PFSK-1 (cell line): Measurements from ENCODE around the gene FKBP8. TPM values are rescaled to one million over a fixed set of nuclear protein-coding genes. Genes with fewer than 3 reads are reported as not detected.

Experiments
- FOXP2 ChIP-seq: optimal IDR thresholded peaks from 2 replicates; pipeline ENCODE3; 2011; ENCODE audit warnings: borderline replicate concordance, control low read depth, inconsistent platforms; ENCODE audit not compliant: insufficient read depth; ENCODE audit errors: extremely low read length, extremely low read depth
- POLR2AphosphoS5 ChIP-seq: IDR thresholded peaks from 2 replicates; pipeline ENCODE4 v1.6.1; 2012; ENCODE audit warnings: low read depth, mild to moderate bottlenecking, control low read depth, low read length, moderate library complexity
- SIN3A ChIP-seq: IDR thresholded peaks from 2 replicates; pipeline ENCODE4 v1.6.1; 2012; ENCODE audit warnings: mild to moderate bottlenecking, low read length, moderate library complexity, borderline replicate concordance; ENCODE audit not compliant: insufficient read depth
- TAF1 ChIP-seq: IDR thresholded peaks from 2 replicates; pipeline ENCODE4 v1.6.1; 2012; ENCODE audit warnings: low read length, control low read depth, borderline replicate concordance; ENCODE audit not compliant: insufficient read depth
- polyA plus RNA-seq: library from polyadenylated mRNA; unstranded; fragments of >200 nt; gene quantifications from one replicate; pipeline ENCODE4 v1.2.1, GENCODE V29; 2012; ENCODE audit warnings: low read depth, missing spikeins; ENCODE audit not compliant: insufficient read length
- TF ChIP-seq, protein P1 (sequence below), 2 experiments: IDR thresholded peaks; 2 replicates each; pipeline versions ENCODE4 v1.6.1 to v1.8.0; 2011 to 2012; ENCODE audit warnings: low read depth in 2 of 2, low read length in 2 of 2, control low read depth in 1 of 2, inconsistent platforms in 1 of 2, mild to moderate bottlenecking in 1 of 2, moderate library complexity in 1 of 2; ENCODE audit not compliant: insufficient read depth in 1 of 2

Gene FKBP8
- polyA plus RNA-seq: 563 TPM

DNA sequence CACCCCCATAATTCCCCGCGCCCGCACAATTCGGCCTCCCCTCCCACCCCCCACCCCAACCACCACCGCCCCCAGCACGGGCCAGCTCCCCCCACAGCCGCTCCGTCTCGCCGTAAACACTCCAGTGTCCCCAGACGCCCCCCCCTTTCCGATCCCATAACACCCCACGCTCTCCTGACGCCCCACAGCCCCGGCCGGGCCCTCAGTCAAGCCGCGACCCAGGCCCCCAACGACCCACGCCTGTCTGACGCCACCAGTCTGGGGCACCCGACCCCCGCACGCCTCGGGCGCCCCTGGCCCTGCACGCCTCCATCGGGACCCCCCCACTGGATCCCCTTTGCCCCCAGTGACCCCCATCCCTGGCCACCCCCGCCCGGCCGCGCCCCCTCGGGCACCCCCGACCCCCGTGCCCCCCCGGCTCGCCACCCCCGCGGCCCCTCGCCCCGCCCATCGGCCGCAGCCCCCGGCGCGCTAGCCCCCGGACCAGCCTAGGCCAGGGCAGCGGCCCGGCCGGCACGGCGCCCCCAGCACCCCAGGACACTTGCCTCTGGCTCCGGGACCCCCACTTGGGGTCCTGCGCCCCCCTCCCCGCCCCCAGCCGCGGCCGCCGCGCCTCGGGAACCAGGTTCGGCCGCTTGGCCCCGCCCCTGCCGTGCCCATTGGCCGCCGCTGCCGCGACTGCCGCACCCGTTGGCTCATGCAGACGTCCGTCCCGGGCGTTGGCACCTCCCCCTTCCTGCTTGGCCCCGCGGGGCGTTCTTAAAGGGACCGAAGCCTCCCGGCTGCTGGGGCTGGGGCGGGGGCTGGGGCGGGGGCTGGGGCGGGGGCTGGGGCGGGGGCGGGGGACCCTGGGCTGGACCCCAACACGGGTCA is at the start of gene FKBP8:
TSS of gene FKBP8 (minus strand) at position 633 of the 873 bp plus-strand sequence. CDS start 1,603 bp downstream, outside the sequence.
- TF ChIP-seq FOXP2 (peak; percentile 71), TAF1 (no peak)

DNA sequence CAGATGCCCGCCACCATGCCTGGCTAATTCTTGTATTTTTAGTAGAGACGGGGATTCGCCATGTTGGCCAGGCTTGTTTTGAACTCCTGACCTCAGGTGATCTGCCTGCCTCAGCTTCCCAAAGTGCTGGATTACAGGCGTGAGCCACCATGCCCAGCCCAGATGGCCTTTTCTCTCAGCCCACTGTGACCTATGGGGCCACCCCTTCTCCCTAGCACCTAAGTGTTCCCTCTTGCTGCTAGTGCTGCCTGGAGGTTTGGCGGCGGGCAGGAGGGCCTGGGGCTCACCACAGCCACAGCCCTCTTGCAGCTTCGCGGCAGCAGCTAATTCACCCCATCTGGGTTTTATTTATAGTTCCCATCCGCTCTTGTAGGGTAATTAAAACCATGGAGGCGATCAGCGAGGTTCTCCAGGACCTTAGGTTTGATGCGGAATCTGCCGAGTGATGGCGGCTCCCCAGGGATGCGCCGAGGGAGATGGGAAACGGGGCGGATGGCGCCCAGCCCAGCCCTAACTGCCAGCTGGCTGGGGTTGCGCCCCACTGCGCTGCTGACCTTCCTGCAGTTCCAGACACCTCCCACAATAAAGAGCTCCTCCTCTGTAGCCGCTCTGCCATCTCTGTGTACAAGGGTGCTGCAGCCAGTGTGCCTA is 48.5 kb upstream of the FKBP8 start:
- TF ChIP-seq TAF1 (no peak), POLR2AphosphoS5 (peak; percentile 31; the same call in 1 of the 2 replicates), FOXP2 (peak; percentile 32), SIN3A (no peak)
- TF ChIP-seq, protein P1, sequence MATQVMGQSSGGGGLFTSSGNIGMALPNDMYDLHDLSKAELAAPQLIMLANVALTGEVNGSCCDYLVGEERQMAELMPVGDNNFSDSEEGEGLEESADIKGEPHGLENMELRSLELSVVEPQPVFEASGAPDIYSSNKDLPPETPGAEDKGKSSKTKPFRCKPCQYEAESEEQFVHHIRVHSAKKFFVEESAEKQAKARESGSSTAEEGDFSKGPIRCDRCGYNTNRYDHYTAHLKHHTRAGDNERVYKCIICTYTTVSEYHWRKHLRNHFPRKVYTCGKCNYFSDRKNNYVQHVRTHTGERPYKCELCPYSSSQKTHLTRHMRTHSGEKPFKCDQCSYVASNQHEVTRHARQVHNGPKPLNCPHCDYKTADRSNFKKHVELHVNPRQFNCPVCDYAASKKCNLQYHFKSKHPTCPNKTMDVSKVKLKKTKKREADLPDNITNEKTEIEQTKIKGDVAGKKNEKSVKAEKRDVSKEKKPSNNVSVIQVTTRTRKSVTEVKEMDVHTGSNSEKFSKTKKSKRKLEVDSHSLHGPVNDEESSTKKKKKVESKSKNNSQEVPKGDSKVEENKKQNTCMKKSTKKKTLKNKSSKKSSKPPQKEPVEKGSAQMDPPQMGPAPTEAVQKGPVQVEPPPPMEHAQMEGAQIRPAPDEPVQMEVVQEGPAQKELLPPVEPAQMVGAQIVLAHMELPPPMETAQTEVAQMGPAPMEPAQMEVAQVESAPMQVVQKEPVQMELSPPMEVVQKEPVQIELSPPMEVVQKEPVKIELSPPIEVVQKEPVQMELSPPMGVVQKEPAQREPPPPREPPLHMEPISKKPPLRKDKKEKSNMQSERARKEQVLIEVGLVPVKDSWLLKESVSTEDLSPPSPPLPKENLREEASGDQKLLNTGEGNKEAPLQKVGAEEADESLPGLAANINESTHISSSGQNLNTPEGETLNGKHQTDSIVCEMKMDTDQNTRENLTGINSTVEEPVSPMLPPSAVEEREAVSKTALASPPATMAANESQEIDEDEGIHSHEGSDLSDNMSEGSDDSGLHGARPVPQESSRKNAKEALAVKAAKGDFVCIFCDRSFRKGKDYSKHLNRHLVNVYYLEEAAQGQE (IDR thresholded peaks at IDR 0.05; ENCODE audit: insufficient read depth in 1 of 2, low read depth in 2 of 2, low read length in 2 of 2): no peak

DNA sequence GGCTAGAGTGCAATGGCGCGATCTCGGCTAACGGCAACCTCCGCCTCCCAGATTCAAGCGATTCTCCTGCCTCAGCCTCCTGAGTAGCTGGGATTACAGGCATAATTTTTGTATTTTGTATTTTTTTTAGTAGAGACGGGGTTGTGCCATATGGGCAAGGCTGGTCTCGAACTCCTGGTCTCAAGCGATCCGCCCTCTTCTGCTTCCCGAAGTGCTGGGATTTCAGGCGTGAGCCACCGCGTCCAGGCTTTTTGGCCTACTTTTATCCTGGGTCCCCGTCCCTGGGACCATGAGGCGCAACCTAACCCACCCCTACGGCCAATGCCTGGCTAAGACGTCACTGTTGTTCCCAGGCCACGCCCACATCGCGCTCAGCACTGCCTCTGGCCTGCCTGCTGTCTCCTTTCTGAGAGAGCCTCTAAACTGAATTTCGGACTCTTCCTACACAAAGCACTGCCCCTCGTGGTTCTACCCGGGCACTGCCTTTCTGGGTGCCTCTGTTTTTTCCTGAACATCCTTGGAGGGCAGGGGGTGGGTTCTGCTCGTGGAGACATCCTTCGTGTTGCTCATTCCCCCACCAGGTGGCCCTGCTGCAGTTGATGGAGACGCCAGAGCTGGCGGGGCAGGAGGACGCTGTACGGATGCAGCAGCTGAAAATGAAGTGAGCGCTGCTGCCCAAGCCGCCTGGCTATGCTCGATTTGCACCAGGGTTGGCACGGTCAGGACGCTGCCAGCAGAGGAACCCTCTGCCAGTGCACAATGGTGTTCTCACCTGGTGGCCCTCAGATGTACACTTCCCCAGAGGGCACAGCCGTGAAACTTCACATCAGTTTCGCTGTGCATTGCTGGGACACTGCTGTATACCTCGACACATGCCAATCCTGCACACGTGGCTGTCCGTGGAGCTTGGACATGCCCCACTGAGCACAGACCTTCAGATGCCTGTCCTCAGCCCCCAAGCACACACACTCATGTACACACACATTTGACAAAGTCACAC is 47.2 kb upstream of the FKBP8 start:
- no peak for TF ChIP-seq POLR2AphosphoS5
- TF ChIP-seq FOXP2: peak; percentile 64

DNA sequence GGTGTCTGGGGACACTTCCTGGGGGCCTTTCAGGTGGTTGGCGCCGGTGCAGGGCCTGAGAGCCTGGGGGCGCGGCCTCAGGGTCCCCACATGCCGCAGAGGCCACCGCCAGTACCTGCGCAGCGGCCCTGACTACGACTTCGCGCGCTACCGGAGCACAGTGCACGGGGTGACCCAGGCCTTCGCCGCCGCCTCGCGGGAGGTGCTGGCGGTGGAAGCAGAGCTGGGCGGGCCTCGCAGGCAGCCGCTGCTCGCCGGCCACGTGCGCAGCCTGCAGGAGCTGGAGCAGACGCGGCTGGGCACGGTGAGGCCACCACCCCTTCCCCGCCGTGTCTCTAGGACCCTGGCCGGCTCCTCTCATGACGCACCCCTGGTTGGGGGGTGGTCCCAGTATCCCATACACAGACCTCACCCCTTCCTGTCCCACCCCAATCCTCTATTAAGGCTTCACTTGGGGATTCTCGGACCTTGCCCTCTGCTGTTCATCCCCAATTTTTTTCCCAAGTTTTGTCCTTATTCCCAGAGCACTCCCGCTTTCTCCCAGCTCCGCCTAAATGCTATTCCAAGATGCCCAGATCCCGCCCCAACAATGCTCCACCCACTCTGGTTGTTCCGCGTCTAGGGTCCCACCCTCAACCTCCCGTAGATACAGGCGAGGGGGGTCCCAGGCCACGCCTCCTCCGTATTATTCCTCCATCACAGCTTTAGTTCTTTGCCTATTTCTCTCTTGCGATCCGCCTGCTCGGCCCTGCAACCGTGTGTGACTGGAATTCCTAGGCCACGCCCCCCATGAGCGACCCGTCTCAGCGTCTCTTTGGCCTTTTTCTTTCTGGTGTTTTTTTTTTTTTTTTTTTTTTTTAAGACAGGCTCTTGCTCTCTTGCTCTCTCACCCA is 46.3 kb upstream of the FKBP8 start:
- TF ChIP-seq FOXP2 (no peak), SIN3A (no peak), TAF1 (no peak), POLR2AphosphoS5 (no peak; the same call in 1 of the 2 replicates)
- TF ChIP-seq, protein P1 (IDR thresholded peaks at IDR 0.05; ENCODE audit: insufficient read depth in 1 of 2, low read depth in 2 of 2, low read length in 2 of 2): no peak

DNA sequence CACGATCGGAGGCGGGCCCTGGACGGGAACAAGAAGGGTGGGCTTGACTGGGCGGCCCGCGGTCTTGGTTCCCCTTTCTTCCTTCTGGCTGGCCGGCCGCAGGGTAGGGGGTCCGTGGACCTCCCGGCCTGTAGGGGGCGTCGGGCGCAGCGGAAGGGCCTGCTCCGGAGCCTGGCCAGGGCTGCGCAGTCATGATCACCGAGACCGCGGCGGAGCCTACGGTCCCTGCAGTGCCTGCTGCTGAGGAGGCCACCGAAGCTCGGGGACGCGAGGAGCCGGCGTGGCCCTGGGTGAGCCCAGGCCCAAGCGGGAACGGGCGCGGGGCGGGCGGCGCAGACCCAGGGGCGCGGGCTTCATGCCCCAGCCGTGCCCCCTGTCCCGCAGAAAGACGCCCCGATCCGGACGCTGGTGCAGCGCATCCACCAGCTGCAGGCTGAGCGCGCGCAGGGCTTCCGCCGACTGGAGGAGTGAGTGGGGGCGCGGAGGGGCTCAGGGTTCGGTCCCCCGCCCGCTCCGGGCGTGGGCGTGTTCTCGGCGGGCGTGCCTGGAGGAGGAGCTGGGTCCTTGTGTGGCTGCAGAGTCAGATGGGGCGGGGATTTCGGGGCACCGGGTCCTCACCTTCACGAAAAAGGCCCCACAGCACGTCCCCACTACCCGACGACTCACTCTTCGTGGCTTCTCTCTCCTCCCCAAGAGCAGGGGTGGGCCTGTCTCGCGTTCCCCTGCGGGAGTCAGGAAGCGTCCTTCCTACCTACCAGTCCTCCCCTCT is 45.4 kb upstream of the FKBP8 start, which contains the start of gene REX1BD:
TSS of gene REX1BD (plus strand) at position 188 of the 769 bp plus-strand sequence. CDS start at position 192, 4 bp downstream.
- TF ChIP-seq POLR2AphosphoS5 (peak; percentile 95), TAF1 (peak; percentile 74; the same call in 1 of the 2 replicates), FOXP2 (peak; percentile 64), SIN3A (0 out of 2 replicates have a peak, but pooled peaks have one; percentile 35)
- TF ChIP-seq, protein P1 (IDR thresholded peaks at IDR 0.05; ENCODE audit: insufficient read depth in 1 of 2, low read depth in 2 of 2, low read length in 2 of 2): no peak
